Prostate gland (tissue), 2 donors: Measurements from ENCODE around the gene SYCP3. TPM values are rescaled to one million over a fixed set of nuclear protein-coding genes. Genes with fewer than 3 reads are reported as not detected.

ENCODE experiments used
- DNase-seq: peaks from one replicate; pipeline ENCODE4 v3.0.0-alpha.2; 2019; ENCODE audit warnings: low spot score
- H3K27ac ChIP-seq, 2 donors: fragments of 200-600 bp; sonication (generic); 2 replicates each; pipeline ENCODE4 v1.5.1; 2017 to 2019
- H3K27me3 ChIP-seq: fragments of 200-600 bp; sonication (generic); replicated peaks from 2 replicates; pipeline ENCODE4 v1.5.1; 2019; ENCODE audit not compliant: insufficient read depth
- H3K36me3 ChIP-seq, 2 donors: fragments of 200-600 bp; sonication (generic); 1 replicate in 1 of 2; 2 replicates in 1 of 2; pipeline versions ENCODE4 v1.5.1 to v1.8.1; 2017 to 2019
- H3K4me1 ChIP-seq: fragments of 200-600 bp; sonication (generic); replicated peaks from 2 replicates; pipeline ENCODE4 v1.5.1; 2019
- H3K4me3 ChIP-seq, 2 donors: fragments of 200-600 bp; sonication (generic); 2 replicates each; pipeline ENCODE4 v1.5.1; 2017 to 2019
- H3K9me3 ChIP-seq: fragments of 200-600 bp; sonication (generic); 2 replicates; pipeline ENCODE4 v1.5.1; 2017
- CTCF ChIP-seq, 4 experiments: fragments of 200-600 bp in 2 of 4; fragments of 450-650 bp in 2 of 4; sonication (generic) in 2 of 4; IDR thresholded peaks; 1 replicate in 3 of 4; 2 replicates in 1 of 4; pipeline ENCODE4 v1.5.1; 2016 to 2019; ENCODE audit warnings: antibody characterized with exemption in 4 of 4, mild to moderate bottlenecking in 2 of 4, moderate library complexity in 2 of 4
- POLR2A ChIP-seq: fragments of 450-650 bp; IDR thresholded peaks from one replicate; pipeline ENCODE4 v1.6.1; 2016; ENCODE audit warnings: antibody characterized with exemption, mild to moderate bottlenecking
- POLR2AphosphoS5 ChIP-seq: sonication (generic); formaldehyde crosslinking; IDR thresholded peaks from one replicate; pipeline ENCODE4 v1.6.1; 2017; ENCODE audit warnings: antibody characterized with exemption
- WGBS: methylation state at CpG from one replicate; pipeline ENCODE4 v1.1.5; 2018; 5-methylcytosine and 5-hydroxymethylcytosine counted together
- intact Hi-C: fragments of 100-400 bp; cut with DNase I; formaldehyde crosslinking; loops from one replicate; pipeline ENCODE4 v1.14.2; 2022
- total RNA-seq, 2 donors: library from RNA; depleted of rRNA; stranded (reverse); fragments of >200 nt; gene quantifications; one replicate each; pipeline ENCODE4 v1.1.0, GENCODE V29; 2016

SYCP3 gene
- total RNA-seq, 2 donors from 2014 or later, result 14.0 TPM; not detected in 1

- no peak for DNase-seq
- Histone ChIP-seq H3K27ac (no peak overlapping the region), H3K9me3 (no peaks in the 10 kb centered on the region), H3K27me3 (no peaks in the 10 kb centered on the region), H3K36me3 (no peaks in the 10 kb centered on the region), H3K4me1 (no peaks in the 10 kb centered on the region), H3K4me3 (no peak overlapping the region)
- intact Hi-C loops, result no loop called here
- 76% methylated on average over 3 of the region's 3 CpGs for WGBS
- TF ChIP-seq POLR2A (no peak), CTCF (IDR thresholded peaks at IDR 0.05) (no peak), POLR2AphosphoS5 (no peak)
These were observed 35.8 kb downstream of the SYCP3 start for GRCh38 chr12:101703487-101703886.

GRCh38 chr12:101700299-101700820, 38.9 kb downstream of the SYCP3 start:
- Histone ChIP-seq H3K9me3 (no peaks in the 10 kb centered on the region), H3K4me1 (no peaks in the 10 kb centered on the region), H3K4me3 (no peak overlapping the region), H3K36me3 (no peaks in the 10 kb centered on the region), H3K27me3 (no peaks in the 10 kb centered on the region), H3K27ac (no peak overlapping the region)
- WGBS, result 71% methylated on average over 2 of the region's 2 CpGs
- TF ChIP-seq CTCF (IDR thresholded peaks at IDR 0.05) (no peak), POLR2AphosphoS5 (no peak), POLR2A (no peak)
- no peak for DNase-seq
- intact Hi-C loops, result no loop called here

GRCh38 chr12:101698800-101699347, 40.4 kb downstream of the SYCP3 start:
- 73% methylated on average over 12 of the region's 12 CpGs for WGBS
- intact Hi-C loops, result loop anchor here (5.0 kb wide), 2 partner anchors 82 to 292 kb away; partner anchors contain the start of gene ARL1
- no peak for TF ChIP-seq POLR2A
- TF ChIP-seq POLR2AphosphoS5, result no peak
- TF ChIP-seq CTCF (IDR thresholded peaks at IDR 0.05), result peak in 1 of 4 experiments; percentile 15
- no peak for DNase-seq
- H3K9me3 ChIP-seq, result no peaks in the 10 kb centered on the region
- H3K27ac ChIP-seq, result peak overlapping the region; percentile 86 to 90
- H3K4me1 ChIP-seq, result no peaks in the 10 kb centered on the region
- no peaks in the 10 kb centered on the region for H3K36me3 ChIP-seq
- H3K27me3 ChIP-seq, result no peaks in the 10 kb centered on the region
- peak overlapping the region; percentile 83 to 91 for H3K4me3 ChIP-seq

- H3K27ac ChIP-seq, result peak overlapping the region; percentile 86 to 90
- H3K9me3 ChIP-seq, result no peaks in the 10 kb centered on the region
- no peaks in the 10 kb centered on the region for H3K27me3 ChIP-seq
- no peaks in the 10 kb centered on the region for H3K4me1 ChIP-seq
- peak overlapping the region; percentile 83 to 91 for H3K4me3 ChIP-seq
- under 1% methylated on average over 17 of the region's 67 CpGs for WGBS
- no peaks in the 10 kb centered on the region for H3K36me3 ChIP-seq
- TF ChIP-seq POLR2AphosphoS5, result peak; percentile 32
- TF ChIP-seq CTCF (IDR thresholded peaks at IDR 0.05), result no peak
- peak; percentile 16 for TF ChIP-seq POLR2A
- peak; percentile 55 for DNase-seq
- intact Hi-C loops, result loop anchor here (5.0 kb wide), 2 partner anchors 81 to 291 kb away; partner anchors contain the start of gene ARL1
These were observed 41.1 kb downstream of the SYCP3 start for GRCh38 chr12:101697930-101698799.
